Airway epithelial cell (primary cell): ENCODE data around the gene PRR16. TPM values are rescaled to one million over a fixed set of nuclear protein-coding genes. Genes with fewer than 3 reads are reported as not detected.

Experiments used
- total RNA-seq: library from RNA; depleted of rRNA; stranded (reverse); fragments of >200 nt; gene quantifications from 2 replicates; pipeline ENCODE4 v1.2.3, GENCODE V29; 2015

The PRR16 gene
- 0.74 and 0.78 TPM in 2 replicates for total RNA-seq

DNA sequence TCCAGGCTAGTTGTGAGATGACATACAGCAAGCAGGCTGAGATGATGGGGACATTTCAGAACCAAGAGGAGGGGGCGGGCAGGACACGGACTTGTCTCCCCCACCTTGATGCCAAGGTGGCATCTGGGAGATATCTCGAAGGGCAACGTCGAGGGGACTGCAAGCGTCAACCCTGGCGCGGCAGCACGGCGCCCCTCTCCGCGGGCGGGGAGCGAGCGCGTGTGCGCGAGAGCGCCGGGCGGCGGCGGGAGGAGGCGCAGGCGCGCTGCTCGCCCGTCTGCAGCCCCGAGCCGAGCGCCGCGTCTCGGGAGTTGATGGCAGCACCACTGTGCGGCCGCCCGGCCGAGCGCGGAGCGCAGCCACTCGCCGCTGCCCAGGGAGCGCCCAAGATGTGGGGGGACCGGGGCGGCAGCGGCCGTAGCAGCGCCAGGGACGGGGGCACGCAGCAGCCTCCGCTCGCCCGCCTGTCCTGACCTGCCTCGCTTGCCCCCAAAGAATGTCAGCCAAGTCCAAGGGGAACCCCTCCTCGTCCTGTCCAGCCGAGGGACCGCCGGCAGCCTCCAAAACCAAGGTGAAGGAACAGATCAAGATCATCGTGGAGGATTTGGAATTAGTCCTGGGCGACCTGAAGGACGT is at the start of gene PRR16:
Gene PRR16 (plus strand): TSS at position 310 of the 636 bp plus-strand sequence.

